ENCODE results near the gene CEMIP.
A peak's percentile ranks its signal among the peaks of the same experiment; 100 is the strongest.

Gene CEMIP

GRCh38 chr15:80932513-80932815 lies 153.3 kb downstream of the CEMIP start:
- intact Hi-C loops (cut with DNase I): no loop called here
- no peak for DNase-seq

GRCh38 chr15:80932989-80933388 lies 153.8 kb downstream of the CEMIP start:
- intact Hi-C loops (cut with DNase I): no loop called here

GRCh38 chr15:80934761-80935221 lies 155.6 kb downstream of the CEMIP start:
- intact Hi-C loops (cut with DNase I): no loop called here
- DNase-seq: peak in 28 of 42 donors; percentile 11 to 70 (median 35)

More at GRCh38 chr15:80932989-80933388, 153.8 kb downstream of the CEMIP start:
- DNase-seq: no peak

- intact Hi-C loops (cut with DNase I): no loop called here
Observed at GRCh38 chr15:80936288-80937078, 157.3 kb downstream of the CEMIP start.

GRCh38 chr15:80937718-80938117 lies 158.5 kb downstream of the CEMIP start:
- intact Hi-C loops (cut with DNase I): no loop called here
- DNase-seq: no peak

More at GRCh38 chr15:80936288-80937078, 157.3 kb downstream of the CEMIP start:
- DNase-seq: no peak

GRCh38 chr15:80939216-80939615 lies 160.0 kb downstream of the CEMIP start:
- intact Hi-C loops (cut with DNase I): no loop called here
- DNase-seq: no peak

GRCh38 chr15:80940331-80940730 lies 161.2 kb downstream of the CEMIP start:
- intact Hi-C loops (cut with DNase I): no loop called here
- no peak for DNase-seq

- DNase-seq: no peak
- intact Hi-C loops (cut with DNase I): no loop called here
Observed at GRCh38 chr15:80940851-80941250, 161.7 kb downstream of the CEMIP start.

- intact Hi-C loops (cut with DNase I): no loop called here
- no peak for DNase-seq
Observed at GRCh38 chr15:80942266-80942665, 163.1 kb downstream of the CEMIP start.

GRCh38 chr15:80942746-80943565 lies 163.8 kb downstream of the CEMIP start:
- peak in 1 of 42 donors; percentile 8 for DNase-seq
- intact Hi-C loops (cut with DNase I): no loop called here

- intact Hi-C loops (cut with DNase I): no loop called here
- peak in 1 of 42 donors; percentile 22 for DNase-seq
Observed at GRCh38 chr15:80944818-80945217, 165.6 kb downstream of the CEMIP start.

GRCh38 chr15:80945605-80946004 lies 166.4 kb downstream of the CEMIP start:
- peak in 1 of 42 donors; percentile 7 for DNase-seq
- intact Hi-C loops (cut with DNase I): no loop called here

GRCh38 chr15:80946576-80946975 lies 167.4 kb downstream of the CEMIP start:
- intact Hi-C loops (cut with DNase I): no loop called here
- DNase-seq: peak in 1 of 42 donors; percentile 16

- intact Hi-C loops (cut with DNase I): no loop called here
- DNase-seq: peak in 1 of 42 donors; percentile 22
Observed at GRCh38 chr15:80948651-80949292, 169.6 kb downstream of the CEMIP start.

- intact Hi-C loops (cut with DNase I): no loop called here
- DNase-seq: peak in 1 of 42 donors; percentile 12
Observed at GRCh38 chr15:80949756-80950155, 170.6 kb downstream of the CEMIP start.

- intact Hi-C loops (cut with DNase I): no loop called here
- DNase-seq: peak in 3 of 42 donors; percentile 9 to 36 (median 30)
Observed at GRCh38 chr15:80950291-80951078, 171.3 kb downstream of the CEMIP start.

- intact Hi-C loops (cut with DNase I): no loop called here
- DNase-seq: peak in 2 of 42 donors; percentile 21 to 26
Observed at GRCh38 chr15:80951941-80952340, 172.8 kb downstream of the CEMIP start.

- peak in 3 of 42 donors; percentile 22 to 36 (median 28) for DNase-seq
- intact Hi-C loops (cut with DNase I): no loop called here
Observed at GRCh38 chr15:80953001-80953952, 174.1 kb downstream of the CEMIP start.
